Measurements from ENCODE around the gene ZP3.

- TF ChIP-seq CTCF (conservative IDR thresholded peaks at IDR 0.05 in 1 of 2, IDR thresholded peaks at IDR 0.05 in 1 of 2; ENCODE audit: extremely low read depth in 1 of 2, insufficient read depth in 1 of 2, low read depth in 1 of 2, low read length in 2 of 2) (no peak), EZH2 (IDR thresholded peaks at IDR 0.05; ENCODE audit: borderline replicate concordance, low read length) (no peak)
Measured at GRCh38 chr7:76423666-76424412, 911 bp upstream of the ZP3 start.
